ENCODE results near the gene RBPJ. TPM values are rescaled to one million over a fixed set of nuclear protein-coding genes. Genes with fewer than 3 reads are reported as not detected.

Gene RBPJ
- total and polyA plus RNA-seq, 2 of the 8 experiments (the other 6 are each of a cell fraction or from before 2014, with no cell fraction given), result 65.5 to 217 TPM

GRCh38 chr4:26380740-26381139 lies 59.9 kb downstream of the RBPJ start:
- ChIA-PET CTCF (ENCODE audit: partially characterized antibody) (interaction anchor here (1.0 to 1.1 kb wide), 3 partner anchors 10 to 312 kb away, joined by 3 read pairs; no protein-coding TSS in a partner anchor), POLR2A (ENCODE audit: partially characterized antibody) (interaction anchor here (1.6 kb wide), 1 partner anchor 8 kb away, joined by 7 read pairs; no protein-coding TSS in a partner anchor)
- H2BK5ac ChIP-seq (ENCODE audit: low read depth, low read length), result no peak overlapping the region
- WGBS, 2 experiments (ENCODE audit: extremely low coverage in 1 of 2, insufficient coverage in 1 of 2, insufficient read length in 1 of 2, insufficient replicate concordance in 2 of 2, low coverage in 1 of 2, low lambda C conversion rate in 2 of 2, missing lambda C conversion rate in 1 of 2), result 85% methylated on average over 2 of the region's 2 CpGs; no CpG with 5 or more reads in 1 of the 2 experiments
- no peak overlapping the region for H3K4ac ChIP-seq (replicated peaks; ENCODE audit: insufficient read length, low read depth, low read length)
- no peaks in the 10 kb centered on the region for H3K27me3 ChIP-seq (replicated peaks in 1 of 4; ENCODE audit: control insufficient read depth in 3 of 4, extremely low read depth in 1 of 4, insufficient read depth in 3 of 4, low read length in 3 of 4)
- H2AFZ ChIP-seq (ENCODE audit: low read length), result no peak overlapping the region
- H3K56ac ChIP-seq (replicated peaks; ENCODE audit: insufficient read length, low read depth, low read length), result no peak overlapping the region
- DNase-seq (ENCODE audit: low read depth in 1 of 2, low spot score in 2 of 2) (no peak), FAIRE-seq (no peak)
- H4K91ac ChIP-seq (replicated peaks; ENCODE audit: insufficient read length, low read length), result no peak overlapping the region
- no peak overlapping the region for H2BK12ac ChIP-seq (ENCODE audit: low read depth, low read length)
- H3K79me2 ChIP-seq (ENCODE audit: control insufficient read depth in 1 of 2, insufficient read depth in 2 of 2, low read length in 2 of 2), result peaks cover 20 to 95% of the 10 kb centered on the region in 2 experiments
- H2BK120ac ChIP-seq (replicated peaks; ENCODE audit: low read depth, low read length), result no peak overlapping the region
- no peak overlapping the region for H3K18ac ChIP-seq (ENCODE audit: extremely low read depth, low read length)
- no peak overlapping the region for H2BK15ac ChIP-seq (ENCODE audit: low read length)
- H4K8ac ChIP-seq (ENCODE audit: extremely low read depth, insufficient read depth, low read length), result no peak overlapping the region
- no peak overlapping the region for H2BK20ac ChIP-seq (ENCODE audit: low read length)
- no peak overlapping the region for H3K27ac ChIP-seq (ENCODE audit: low read depth, low read length)
- no peak overlapping the region for H3K14ac ChIP-seq (ENCODE audit: insufficient read length)
- H4K20me1 ChIP-seq (replicated peaks in 1 of 2; ENCODE audit: control insufficient read depth in 1 of 2, insufficient read depth in 2 of 2, low read length in 2 of 2), result peaks cover 6 to 10% of the 10 kb centered on the region in 2 experiments
- H4K5ac ChIP-seq (ENCODE audit: insufficient read length, low read depth, low read length), result no peak overlapping the region
- H3K79me1 ChIP-seq (ENCODE audit: low read depth, low read length), result 0 out of 2 replicates have a peak, but pooled peaks cover 4% of the 10 kb centered on the region
- H3K23ac ChIP-seq (ENCODE audit: insufficient read length), result no peak overlapping the region
- H2AK5ac ChIP-seq (ENCODE audit: low read depth, low read length), result no peak overlapping the region
- no peak overlapping the region for H3K4me2 ChIP-seq (ENCODE audit: insufficient read depth in 1 of 2, low read depth in 2 of 2, low read length in 2 of 2)
- no peaks in the 10 kb centered on the region for H3K23me2 ChIP-seq (ENCODE audit: low read depth, low read length)
- H3K4me1 ChIP-seq (replicated peaks in 1 of 4; ENCODE audit: control insufficient read depth in 3 of 4, insufficient read depth in 4 of 4, low read length in 3 of 4), result peaks cover 0 to 3% (median under 1%) of the 10 kb centered on the region in 4 experiments; a peak in 2 of 7 replicates
- no peak overlapping the region for H3K9ac ChIP-seq (replicated peaks in 1 of 4; ENCODE audit: extremely low read depth in 1 of 4, low read depth in 3 of 4, low read length in 3 of 4)
- no peak overlapping the region for H3K4me3 ChIP-seq (ENCODE audit: extremely low read depth in 1 of 4, insufficient read depth in 2 of 4, low read depth in 3 of 4, low read length in 4 of 4)
- H3K9me3 ChIP-seq (ENCODE audit: insufficient read depth in 2 of 2, low read depth in 1 of 2, low read length in 1 of 2), result no peaks in the 10 kb centered on the region
- H3K36me3 ChIP-seq (ENCODE audit: control insufficient read depth in 2 of 4, insufficient read depth in 4 of 4, low read length in 3 of 4), result no peaks in the 10 kb centered on the region

Data from H1 (cell line).